ENCODE results near the gene ADAMTSL2.

DNA sequence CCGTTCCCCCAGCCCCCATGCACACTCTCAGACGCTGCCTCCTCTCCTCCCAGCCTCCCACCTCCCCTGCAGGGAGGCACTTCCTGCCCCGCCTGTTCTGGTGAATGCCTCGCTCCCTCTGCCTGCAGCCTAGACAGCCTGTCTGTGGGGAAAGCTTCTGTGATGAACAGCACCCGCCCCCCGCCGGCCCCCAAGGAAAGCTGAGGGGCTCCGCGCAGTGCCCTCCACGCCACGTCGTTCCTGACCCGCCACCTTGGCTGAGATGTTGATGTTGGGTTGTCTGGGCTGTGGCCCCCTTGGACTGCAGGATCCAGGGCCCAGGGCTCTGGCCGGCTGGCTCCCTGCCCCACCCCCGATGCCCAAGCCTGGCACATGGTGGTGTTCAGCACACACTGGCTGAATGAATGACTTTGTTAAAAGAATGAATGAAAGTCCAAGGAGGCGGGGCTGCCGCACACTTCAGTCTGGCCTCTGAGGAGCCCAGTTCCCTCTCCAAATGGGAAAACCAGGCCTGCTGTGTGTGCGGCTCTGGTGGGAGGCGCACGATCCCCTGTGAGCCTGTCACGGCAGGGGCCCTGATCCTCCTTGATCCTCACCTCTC is 7.7 kb upstream of the ADAMTSL2 start:
- no peak for TF ChIP-seq POLR2A (IDR thresholded peaks at IDR 0.05)
- TF ChIP-seq, protein P1, sequence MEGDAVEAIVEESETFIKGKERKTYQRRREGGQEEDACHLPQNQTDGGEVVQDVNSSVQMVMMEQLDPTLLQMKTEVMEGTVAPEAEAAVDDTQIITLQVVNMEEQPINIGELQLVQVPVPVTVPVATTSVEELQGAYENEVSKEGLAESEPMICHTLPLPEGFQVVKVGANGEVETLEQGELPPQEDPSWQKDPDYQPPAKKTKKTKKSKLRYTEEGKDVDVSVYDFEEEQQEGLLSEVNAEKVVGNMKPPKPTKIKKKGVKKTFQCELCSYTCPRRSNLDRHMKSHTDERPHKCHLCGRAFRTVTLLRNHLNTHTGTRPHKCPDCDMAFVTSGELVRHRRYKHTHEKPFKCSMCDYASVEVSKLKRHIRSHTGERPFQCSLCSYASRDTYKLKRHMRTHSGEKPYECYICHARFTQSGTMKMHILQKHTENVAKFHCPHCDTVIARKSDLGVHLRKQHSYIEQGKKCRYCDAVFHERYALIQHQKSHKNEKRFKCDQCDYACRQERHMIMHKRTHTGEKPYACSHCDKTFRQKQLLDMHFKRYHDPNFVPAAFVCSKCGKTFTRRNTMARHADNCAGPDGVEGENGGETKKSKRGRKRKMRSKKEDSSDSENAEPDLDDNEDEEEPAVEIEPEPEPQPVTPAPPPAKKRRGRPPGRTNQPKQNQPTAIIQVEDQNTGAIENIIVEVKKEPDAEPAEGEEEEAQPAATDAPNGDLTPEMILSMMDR (IDR thresholded peaks at IDR 0.05), result no peak

Data from ovary (tissue), 3 donors.